Measurements from ENCODE around the gene NT5C1A.

GRCh38 chr1:39684313-39684664, 12.4 kb upstream of the NT5C1A start:
- TF ChIP-seq TAF1 (IDR thresholded peaks at IDR 0.05; ENCODE audit: low read depth): no peak
- no peak for TF ChIP-seq EGR1 (IDR thresholded peaks at IDR 0.05)
- no peak for TF ChIP-seq USF1 (IDR thresholded peaks at IDR 0.05)
- TF ChIP-seq YY1 (IDR thresholded peaks at IDR 0.05; ENCODE audit: low read depth): no peak
- TF ChIP-seq RAD21 (IDR thresholded peaks at IDR 0.05; ENCODE audit: low read depth): no peak
- no peak for TF ChIP-seq TEAD4 (IDR thresholded peaks at IDR 0.05)
- no peak for TF ChIP-seq EP300 (IDR thresholded peaks at IDR 0.05; ENCODE audit: borderline replicate concordance)
- TF ChIP-seq FOXM1 (IDR thresholded peaks at IDR 0.05; ENCODE audit: borderline replicate concordance, low read depth): no peak
